Transverse colon (tissue), 4 donors: ENCODE results near the gene DDR2.
A peak's percentile ranks its signal among the peaks of the same experiment; 100 is the strongest.

Experiments
- POLR2A ChIP-seq: fragments of 450-650 bp; IDR thresholded peaks from one replicate; pipeline ENCODE4 v1.6.1; 2016; ENCODE audit warnings: antibody characterized with exemption, mild to moderate bottlenecking, moderate library complexity
- POLR2AphosphoS5 ChIP-seq, 3 donors: sonication (generic); formaldehyde crosslinking; IDR thresholded peaks; one replicate each; pipeline ENCODE4 v1.6.1; 2016; ENCODE audit warnings: antibody characterized with exemption in 3 of 3
- TF ChIP-seq, protein P1 (sequence below), 5 experiments: fragments of 200-600 bp in 3 of 5; fragments of 450-650 bp in 2 of 5; sonication (generic) in 3 of 5; IDR thresholded peaks; 1 replicate in 2 of 5; 2 replicates in 3 of 5; pipeline ENCODE4 v1.5.1; 2016 to 2017; ENCODE audit warnings: antibody characterized with exemption in 5 of 5, inconsistent platforms in 3 of 5, mild to moderate bottlenecking in 2 of 5, moderate library complexity in 1 of 5

DNA sequence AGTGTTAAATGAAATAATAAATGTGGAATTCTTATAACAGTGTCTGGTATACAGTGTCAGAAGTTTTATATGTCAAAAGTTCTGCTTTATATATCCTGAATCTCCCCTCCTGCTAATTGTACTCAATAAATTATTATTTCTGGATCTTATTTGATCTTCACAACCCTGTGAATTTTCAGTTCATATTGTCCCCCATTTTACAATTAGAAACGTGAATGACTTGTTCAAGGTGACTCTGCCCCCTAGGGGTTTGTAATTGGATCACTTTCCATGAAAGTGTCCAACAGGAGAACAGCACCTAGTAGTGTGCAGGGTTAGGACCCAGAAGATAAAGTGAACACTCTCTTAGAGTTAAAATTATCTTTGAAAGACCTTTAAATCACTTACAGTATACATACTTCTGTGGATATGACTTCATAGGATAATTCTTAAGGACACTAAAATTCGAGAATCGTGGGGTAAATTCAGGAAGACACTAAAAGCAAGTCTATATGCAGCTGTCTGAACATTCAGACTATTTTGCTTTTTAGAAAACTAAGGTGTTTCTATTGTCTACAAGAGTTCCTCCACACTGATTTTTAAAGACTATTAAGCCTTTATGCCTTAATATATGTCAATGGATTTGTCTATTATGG is 4.5 kb upstream of the DDR2 start:
- TF ChIP-seq, protein P1, sequence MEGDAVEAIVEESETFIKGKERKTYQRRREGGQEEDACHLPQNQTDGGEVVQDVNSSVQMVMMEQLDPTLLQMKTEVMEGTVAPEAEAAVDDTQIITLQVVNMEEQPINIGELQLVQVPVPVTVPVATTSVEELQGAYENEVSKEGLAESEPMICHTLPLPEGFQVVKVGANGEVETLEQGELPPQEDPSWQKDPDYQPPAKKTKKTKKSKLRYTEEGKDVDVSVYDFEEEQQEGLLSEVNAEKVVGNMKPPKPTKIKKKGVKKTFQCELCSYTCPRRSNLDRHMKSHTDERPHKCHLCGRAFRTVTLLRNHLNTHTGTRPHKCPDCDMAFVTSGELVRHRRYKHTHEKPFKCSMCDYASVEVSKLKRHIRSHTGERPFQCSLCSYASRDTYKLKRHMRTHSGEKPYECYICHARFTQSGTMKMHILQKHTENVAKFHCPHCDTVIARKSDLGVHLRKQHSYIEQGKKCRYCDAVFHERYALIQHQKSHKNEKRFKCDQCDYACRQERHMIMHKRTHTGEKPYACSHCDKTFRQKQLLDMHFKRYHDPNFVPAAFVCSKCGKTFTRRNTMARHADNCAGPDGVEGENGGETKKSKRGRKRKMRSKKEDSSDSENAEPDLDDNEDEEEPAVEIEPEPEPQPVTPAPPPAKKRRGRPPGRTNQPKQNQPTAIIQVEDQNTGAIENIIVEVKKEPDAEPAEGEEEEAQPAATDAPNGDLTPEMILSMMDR (IDR thresholded peaks at IDR 0.05), result peak; percentile 36 to 43 (median 40)
- TF ChIP-seq POLR2A (no peak), POLR2AphosphoS5 (IDR thresholded peaks at IDR 0.05) (no peak)
